CD4-positive, alpha-beta T cell (primary cell): ENCODE measurements around the gene EFEMP1. TPM values are rescaled to one million over a fixed set of nuclear protein-coding genes. Genes with fewer than 3 reads are reported as not detected.

ENCODE experiments used
- ATAC-seq: fragments of 200-7000 bp; cut with Tn5 transposase; one replicate; pipeline ENCODE4 v1.10.0; 2022; ENCODE audit warnings: mild to moderate bottlenecking; ENCODE audit not compliant: poor library complexity
- CTCF ChIA-PET: fragments of 350-600 bp; sonication (Branson Sonifier 250); formaldehyde crosslinking; loops from one replicate; lab custom pipeline; 2021; ENCODE audit warnings: antibody characterized with exemption, inconsistent platforms; lab: Charles Lee
- POLR2A ChIA-PET: fragments of 350-600 bp; sonication (Branson Sonifier 250); formaldehyde crosslinking; loops from one replicate; lab custom pipeline; 2021; ENCODE audit warnings: antibody characterized with exemption, inconsistent platforms; lab: Charles Lee
- DNase-seq, 14 experiments: peaks; one replicate each; pipeline ENCODE4 v3.0.0-alpha.2; 2013 to 2020; ENCODE audit warnings: mixed read lengths in 2 of 14
- H3K27ac ChIP-seq, 2 donors: one replicate each; pipeline versions ENCODE4 v1.5.1 to v1.7.0; 2013; ENCODE audit warnings: low read length in 2 of 2, low read depth in 1 of 2, mild to moderate bottlenecking in 1 of 2
- H3K27me3 ChIP-seq, 2 experiments: 1 replicate in 1 of 2; 2 replicates in 1 of 2; pipeline versions ENCODE4 v1.6.1 to v1.7.0; 2013; ENCODE audit warnings: low read length in 2 of 2, control low read depth in 1 of 2, mild to moderate bottlenecking in 1 of 2, moderate library complexity in 1 of 2; ENCODE audit not compliant: insufficient read depth in 2 of 2, control insufficient read depth in 1 of 2
- H3K36me3 ChIP-seq: one replicate; pipeline ENCODE4 v1.6.1; 2013; ENCODE audit warnings: low read length, control low read depth; ENCODE audit not compliant: insufficient read depth
- H3K4me1 ChIP-seq: one replicate; pipeline ENCODE4 v1.6.1; 2013; ENCODE audit warnings: low read length, control low read depth; ENCODE audit not compliant: insufficient read depth
- H3K4me3 ChIP-seq: one replicate; pipeline ENCODE4 v1.5.1; 2013; ENCODE audit warnings: mild to moderate bottlenecking, low read length, moderate library complexity
- H3K9me3 ChIP-seq, 2 experiments: 1 replicate in 1 of 2; 2 replicates in 1 of 2; pipeline versions ENCODE4 v1.6.1 to v1.7.0; 2013; ENCODE audit warnings: low read length in 2 of 2, mild to moderate bottlenecking in 2 of 2, control low read depth in 1 of 2, moderate library complexity in 1 of 2; ENCODE audit not compliant: control insufficient read depth in 1 of 2, insufficient read depth in 1 of 2
- H3K27ac Mint-ChIP-seq: one replicate; pipeline ENCODE4 v1.8.0; 2020; ENCODE audit warnings: mixed read lengths
- H3K27me3 Mint-ChIP-seq: one replicate; pipeline ENCODE4 v1.8.0; 2021; ENCODE audit warnings: mixed read lengths
- H3K36me3 Mint-ChIP-seq: one replicate; pipeline ENCODE4 v1.8.0; 2021; ENCODE audit warnings: low read depth, mixed read lengths
- H3K4me1 Mint-ChIP-seq: one replicate; pipeline ENCODE4 v1.8.0; 2021; ENCODE audit warnings: low read depth, mixed read lengths
- H3K4me3 Mint-ChIP-seq: one replicate; pipeline ENCODE4 v1.8.0; 2020; ENCODE audit warnings: mild to moderate bottlenecking, mixed read lengths
- H3K9me3 Mint-ChIP-seq: one replicate; pipeline ENCODE4 v1.8.0; 2020; ENCODE audit warnings: mixed read lengths
- intact Hi-C, 2 experiments: fragments of 100-400 bp; cut with DNase I in 1 of 2; cut with micrococcal nuclease in 1 of 2; formaldehyde crosslinking; loops; one replicate each; pipeline versions ENCODE4 v1.15.1 to v1.9.0; 2023 to 2025; cut with DNase I, micrococcal nuclease
- total RNA-seq, 174 experiments: library from RNA in 2 of 174; stranded (reverse) in 2 of 174; gene quantifications; one replicate each; pipeline ENCODE4 v1.2.3 and lab custom pipeline; 2021 to 2026
- TF ChIP-seq, protein P1 (sequence below): fragments of 200-600 bp; IDR thresholded peaks from one replicate; pipeline ENCODE4 v1.8.0; 2022; ENCODE audit warnings: antibody characterized with exemption, mild to moderate bottlenecking

EFEMP1 gene
- total RNA-seq, 2 experiments from 2014 or later: not detected

- Histone ChIP-seq H3K27ac (no peak overlapping the region), H3K4me1 (no peaks in the 10 kb centered on the region), H3K9me3 (no peaks in the 10 kb centered on the region), H3K36me3 (no peaks in the 10 kb centered on the region), H3K27me3 (no peaks in the 10 kb centered on the region), H3K4me3 (no peak overlapping the region)
- ChIA-PET CTCF (no interaction called here), POLR2A (no interaction called here)
- Mint-ChIP-seq H3K4me3 (no peak overlapping the region), H3K36me3 (no peaks in the 10 kb centered on the region), H3K27ac (no peak overlapping the region), H3K27me3 (peaks cover 5% of the 10 kb centered on the region), H3K9me3 (no peaks in the 10 kb centered on the region), H3K4me1 (no peaks in the 10 kb centered on the region)
- ATAC-seq (no peak), DNase-seq (no peak)
- intact Hi-C loops: no loop called here
- TF ChIP-seq, protein P1, sequence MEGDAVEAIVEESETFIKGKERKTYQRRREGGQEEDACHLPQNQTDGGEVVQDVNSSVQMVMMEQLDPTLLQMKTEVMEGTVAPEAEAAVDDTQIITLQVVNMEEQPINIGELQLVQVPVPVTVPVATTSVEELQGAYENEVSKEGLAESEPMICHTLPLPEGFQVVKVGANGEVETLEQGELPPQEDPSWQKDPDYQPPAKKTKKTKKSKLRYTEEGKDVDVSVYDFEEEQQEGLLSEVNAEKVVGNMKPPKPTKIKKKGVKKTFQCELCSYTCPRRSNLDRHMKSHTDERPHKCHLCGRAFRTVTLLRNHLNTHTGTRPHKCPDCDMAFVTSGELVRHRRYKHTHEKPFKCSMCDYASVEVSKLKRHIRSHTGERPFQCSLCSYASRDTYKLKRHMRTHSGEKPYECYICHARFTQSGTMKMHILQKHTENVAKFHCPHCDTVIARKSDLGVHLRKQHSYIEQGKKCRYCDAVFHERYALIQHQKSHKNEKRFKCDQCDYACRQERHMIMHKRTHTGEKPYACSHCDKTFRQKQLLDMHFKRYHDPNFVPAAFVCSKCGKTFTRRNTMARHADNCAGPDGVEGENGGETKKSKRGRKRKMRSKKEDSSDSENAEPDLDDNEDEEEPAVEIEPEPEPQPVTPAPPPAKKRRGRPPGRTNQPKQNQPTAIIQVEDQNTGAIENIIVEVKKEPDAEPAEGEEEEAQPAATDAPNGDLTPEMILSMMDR: no peak
These were observed 43.0 kb upstream of the EFEMP1 start for GRCh38 chr2:55966401-55967118.

DNA sequence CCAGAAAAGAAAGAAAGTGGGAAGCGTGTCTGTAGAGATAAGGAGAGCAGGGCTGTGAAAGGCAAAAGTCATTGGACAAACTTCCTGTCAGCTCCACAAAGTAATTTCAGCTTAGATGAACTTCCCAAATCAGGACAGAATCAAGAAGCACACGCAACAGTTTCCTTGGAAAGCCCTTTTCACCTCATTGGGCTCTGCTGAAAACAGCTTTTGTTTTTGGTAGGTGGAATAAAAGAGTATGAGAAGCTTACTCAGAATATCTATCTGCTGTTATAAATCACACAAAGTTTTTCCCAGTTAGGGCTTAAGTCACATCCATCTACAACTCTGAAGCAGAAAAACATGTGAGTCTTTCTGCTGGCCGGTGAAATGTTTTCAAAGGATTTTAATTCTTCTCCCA is 42.4 kb upstream of the EFEMP1 start:
- H3K36me3 ChIP-seq: no peaks in the 10 kb centered on the region
- no peaks in the 10 kb centered on the region for H3K4me1 ChIP-seq
- H3K36me3 Mint-ChIP-seq: no peaks in the 10 kb centered on the region
- CTCF ChIA-PET: no interaction called here
- no peaks in the 10 kb centered on the region for H3K27me3 ChIP-seq
- DNase-seq (no peak), ATAC-seq (no peak)
- no peaks in the 10 kb centered on the region for H3K9me3 Mint-ChIP-seq
- intact Hi-C loops: no loop called here
- H3K9me3 ChIP-seq: no peaks in the 10 kb centered on the region
- no peak overlapping the region for H3K27ac Mint-ChIP-seq
- TF ChIP-seq, protein P1: no peak
- H3K27ac ChIP-seq: no peak overlapping the region
- no peak overlapping the region for H3K4me3 ChIP-seq
- POLR2A ChIA-PET: no interaction called here
- H3K4me3 Mint-ChIP-seq: no peak overlapping the region
- H3K4me1 Mint-ChIP-seq: no peaks in the 10 kb centered on the region
- peaks cover 5% of the 10 kb centered on the region for H3K27me3 Mint-ChIP-seq

GRCh38 chr2:55965276-55965675 is 41.7 kb upstream of the EFEMP1 start:
- no peak for DNase-seq
- Histone ChIP-seq H3K36me3 (no peaks in the 10 kb centered on the region), H3K27me3 (no peaks in the 10 kb centered on the region), H3K9me3 (no peaks in the 10 kb centered on the region), H3K4me3 (no peak overlapping the region), H3K4me1 (no peaks in the 10 kb centered on the region), H3K27ac (no peak overlapping the region)
- H3K27me3 Mint-ChIP-seq: peaks cover 5% of the 10 kb centered on the region
- H3K36me3 Mint-ChIP-seq: no peaks in the 10 kb centered on the region
- ATAC-seq: no peak
- ChIA-PET CTCF (no interaction called here), POLR2A (no interaction called here)
- H3K9me3 Mint-ChIP-seq: no peaks in the 10 kb centered on the region
- no peak overlapping the region for H3K27ac Mint-ChIP-seq
- H3K4me3 Mint-ChIP-seq: no peak overlapping the region
- H3K4me1 Mint-ChIP-seq: no peaks in the 10 kb centered on the region
- intact Hi-C loops: no loop called here
- TF ChIP-seq, protein P1: no peak
